Measurements from ENCODE around the gene KCNMA1.

Gene KCNMA1

DNA sequence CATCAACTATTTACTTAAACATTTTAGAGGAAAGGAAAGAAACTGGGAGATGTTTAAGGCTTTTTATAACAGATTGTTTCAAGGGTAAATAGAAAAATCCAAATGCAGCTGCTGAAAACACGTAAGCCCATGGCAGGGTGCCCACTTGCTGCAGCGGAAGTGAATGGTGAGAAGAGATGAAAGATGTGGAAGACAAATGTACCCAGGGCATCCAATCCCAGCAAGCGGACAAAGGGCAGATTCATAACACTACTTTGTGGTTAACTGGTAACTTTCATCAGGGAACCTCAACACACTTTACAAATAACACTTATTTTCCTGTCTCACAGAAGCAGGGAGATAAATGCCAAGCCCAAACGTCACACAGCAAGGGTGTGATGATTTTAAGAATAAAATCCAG lies 358.4 kb downstream of the KCNMA1 start:
- H3K4me1 ChIP-seq (ENCODE audit: control insufficient read depth, insufficient read depth, low read length): peaks cover 14% of the 10 kb centered on the region

DNA sequence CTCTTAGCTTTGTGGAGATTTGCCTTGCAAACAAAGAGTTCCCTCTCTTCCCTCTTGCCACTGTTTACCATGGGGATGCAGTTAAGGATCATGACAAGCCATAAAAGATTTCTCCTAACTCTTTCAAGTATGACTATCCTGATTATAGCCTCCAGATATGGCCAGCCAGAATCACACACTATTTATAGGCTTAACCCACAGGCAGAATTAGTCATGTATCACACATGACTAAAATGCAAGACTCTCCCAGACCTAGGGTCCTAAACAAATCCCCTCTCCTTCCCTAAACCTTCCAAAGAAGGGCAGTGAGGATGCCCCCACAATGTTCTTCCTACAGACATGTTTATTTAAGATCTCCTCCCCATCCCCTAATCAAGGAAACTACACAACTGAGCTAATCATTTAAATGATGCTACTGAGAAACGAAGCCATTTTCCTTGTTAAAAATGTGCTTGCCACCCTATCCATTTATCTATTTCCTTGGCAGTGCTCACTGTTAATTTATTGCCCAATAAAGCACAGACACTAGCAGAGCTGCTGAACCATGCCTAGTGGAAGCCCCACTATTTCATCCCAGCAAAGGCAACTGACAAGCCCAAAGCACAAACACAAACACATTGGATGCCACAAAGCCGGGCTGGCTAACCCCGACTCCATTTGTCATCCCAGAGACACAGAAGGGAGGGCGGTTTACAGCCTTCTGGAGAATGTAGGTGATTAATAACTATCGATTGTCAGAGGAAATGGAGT lies 363.4 kb downstream of the KCNMA1 start:
- Histone ChIP-seq H3K4me1 (ENCODE audit: control insufficient read depth, insufficient read depth, low read length) (peaks cover 23% of the 10 kb centered on the region), H3K27me3 (ENCODE audit: control insufficient read depth in 1 of 2, insufficient read depth in 2 of 2, low read length in 2 of 2) (no peaks in the 10 kb centered on the region), H3K4me3 (ENCODE audit: low read length in 2 of 2) (no peak overlapping the region), H3K9me3 (ENCODE audit: control insufficient read depth in 2 of 2, low read length in 2 of 2) (no peaks in the 10 kb centered on the region), H3K9ac (ENCODE audit: low read length in 2 of 2) (no peak overlapping the region), H3K27ac (ENCODE audit: low read length) (no peak overlapping the region), H3K36me3 (ENCODE audit: control insufficient read depth in 2 of 2, insufficient read depth in 2 of 2, low read length in 2 of 2) (no peaks in the 10 kb centered on the region)

More for the DNA sequence above, 358.4 kb downstream of the KCNMA1 start:
- Histone ChIP-seq H3K27ac (ENCODE audit: low read length) (no peak overlapping the region), H3K9ac (ENCODE audit: low read length in 2 of 2) (no peak overlapping the region), H3K27me3 (ENCODE audit: control insufficient read depth in 1 of 2, insufficient read depth in 2 of 2, low read length in 2 of 2) (no peaks in the 10 kb centered on the region), H3K9me3 (ENCODE audit: control insufficient read depth in 2 of 2, low read length in 2 of 2) (no peaks in the 10 kb centered on the region), H3K36me3 (ENCODE audit: control insufficient read depth in 2 of 2, insufficient read depth in 2 of 2, low read length in 2 of 2) (no peaks in the 10 kb centered on the region), H3K4me3 (ENCODE audit: low read length in 2 of 2) (no peak overlapping the region)

DNA sequence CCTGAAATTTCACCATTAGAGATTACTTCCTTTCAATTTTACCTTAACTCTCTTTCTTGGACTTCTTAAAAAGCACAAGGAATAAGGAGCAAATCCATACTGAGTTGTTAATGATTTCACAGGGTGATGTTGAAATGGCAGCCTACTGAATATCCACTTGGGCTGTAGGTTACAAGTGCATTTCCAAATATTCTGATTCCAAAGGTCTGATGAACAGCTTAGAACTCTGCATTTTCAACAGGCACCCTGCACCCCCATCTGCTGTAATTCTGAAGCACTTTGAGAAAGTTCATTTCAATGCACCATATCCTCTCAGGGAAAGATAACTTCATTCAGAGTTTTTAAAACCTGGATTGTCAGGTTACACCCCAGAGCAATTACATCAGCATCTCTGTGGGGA lies 368.4 kb downstream of the KCNMA1 start:
- Histone ChIP-seq H3K4me1 (ENCODE audit: control insufficient read depth, insufficient read depth, low read length) (peaks cover 38% of the 10 kb centered on the region), H3K27me3 (ENCODE audit: control insufficient read depth in 1 of 2, insufficient read depth in 2 of 2, low read length in 2 of 2) (no peaks in the 10 kb centered on the region), H3K9ac (ENCODE audit: low read length in 2 of 2) (no peak overlapping the region), H3K27ac (ENCODE audit: low read length) (peak overlapping the region; percentile 66), H3K4me3 (ENCODE audit: low read length in 2 of 2) (no peak overlapping the region), H3K36me3 (ENCODE audit: control insufficient read depth in 2 of 2, insufficient read depth in 2 of 2, low read length in 2 of 2) (no peaks in the 10 kb centered on the region), H3K9me3 (ENCODE audit: control insufficient read depth in 2 of 2, low read length in 2 of 2) (no peaks in the 10 kb centered on the region)

DNA sequence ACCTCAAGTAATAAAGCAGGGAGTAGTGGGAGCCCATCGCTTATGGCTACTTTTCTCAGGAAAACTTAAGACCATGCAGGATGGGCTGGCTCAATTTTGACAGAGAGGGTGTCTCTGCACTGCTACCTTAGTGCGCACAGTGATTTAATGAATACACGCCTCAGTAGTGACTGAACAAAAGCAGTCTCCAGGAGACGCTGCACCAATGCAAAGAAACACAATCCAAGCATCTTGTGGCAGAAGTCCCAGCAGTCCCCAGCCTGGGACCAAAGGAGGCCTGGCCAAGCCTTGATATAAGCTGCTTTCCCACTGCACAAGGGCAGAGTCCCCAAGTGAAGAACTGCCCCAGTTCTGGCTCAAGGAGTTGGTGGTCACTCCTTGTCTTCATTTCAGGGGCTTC lies 368.9 kb downstream of the KCNMA1 start:
- Histone ChIP-seq H3K9me3 (ENCODE audit: control insufficient read depth in 2 of 2, low read length in 2 of 2) (no peaks in the 10 kb centered on the region), H3K27me3 (ENCODE audit: control insufficient read depth in 1 of 2, insufficient read depth in 2 of 2, low read length in 2 of 2) (no peaks in the 10 kb centered on the region), H3K4me3 (ENCODE audit: low read length in 2 of 2) (no peak overlapping the region), H3K27ac (ENCODE audit: low read length) (peak overlapping the region; percentile 66), H3K9ac (ENCODE audit: low read length in 2 of 2) (no peak overlapping the region), H3K4me1 (ENCODE audit: control insufficient read depth, insufficient read depth, low read length) (peaks cover 36% of the 10 kb centered on the region), H3K36me3 (ENCODE audit: control insufficient read depth in 2 of 2, insufficient read depth in 2 of 2, low read length in 2 of 2) (no peaks in the 10 kb centered on the region)

DNA sequence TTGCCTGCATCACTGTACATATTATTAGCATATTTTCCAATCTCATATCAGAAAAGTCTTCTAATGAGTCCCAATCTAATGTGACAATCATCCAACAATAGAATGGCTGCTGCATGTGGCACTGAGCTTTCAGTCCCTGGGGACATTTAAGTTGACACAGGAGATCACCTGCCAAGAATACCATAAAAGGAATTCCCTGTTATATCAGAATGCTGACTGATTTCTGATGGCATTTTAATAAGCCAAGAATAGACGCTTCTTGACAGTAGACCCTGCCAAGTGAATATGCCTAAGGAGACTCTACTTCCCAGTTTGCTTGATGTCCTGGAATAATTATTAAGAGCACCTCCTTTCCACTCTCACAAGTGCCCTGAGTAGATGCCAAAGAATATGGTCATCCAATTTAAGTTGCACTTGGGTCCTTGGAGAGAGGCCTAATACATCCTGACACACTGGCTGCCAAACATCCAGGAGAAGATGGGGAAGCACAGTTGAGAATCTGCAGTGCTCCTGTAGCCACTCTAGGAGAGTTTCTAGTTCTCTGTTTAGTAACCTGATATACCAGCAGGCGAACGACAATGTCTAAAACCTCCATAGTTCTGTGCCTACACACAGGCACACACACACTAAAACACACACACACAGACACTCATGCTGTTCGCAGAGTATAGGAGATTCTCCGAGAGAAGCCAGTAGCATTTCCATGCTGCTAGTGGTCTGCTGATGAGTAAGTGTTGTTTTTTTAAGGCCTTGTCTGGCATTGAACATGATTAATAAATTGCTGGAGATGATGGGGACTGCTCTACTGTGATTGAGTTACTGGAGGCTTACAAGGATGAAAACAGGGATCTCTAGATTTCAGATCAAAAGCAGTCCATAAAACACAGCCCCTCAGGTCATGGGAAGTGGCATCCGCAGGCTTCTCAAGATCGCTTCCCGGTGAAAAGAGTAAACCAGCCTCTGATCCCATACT lies 369.6 kb downstream of the KCNMA1 start:
- no peaks in the 10 kb centered on the region for H3K36me3 ChIP-seq (ENCODE audit: control insufficient read depth in 2 of 2, insufficient read depth in 2 of 2, low read length in 2 of 2)
- H3K27me3 ChIP-seq (ENCODE audit: control insufficient read depth in 1 of 2, insufficient read depth in 2 of 2, low read length in 2 of 2): no peaks in the 10 kb centered on the region
- peaks cover 33% of the 10 kb centered on the region for H3K4me1 ChIP-seq (ENCODE audit: control insufficient read depth, insufficient read depth, low read length)
- H3K9ac ChIP-seq (ENCODE audit: low read length in 2 of 2): no peak overlapping the region
- H3K4me3 ChIP-seq (ENCODE audit: low read length in 2 of 2): no peak overlapping the region
- H3K9me3 ChIP-seq (ENCODE audit: control insufficient read depth in 2 of 2, low read length in 2 of 2): no peaks in the 10 kb centered on the region
- H3K27ac ChIP-seq (ENCODE audit: low read length): peak overlapping the region; percentile 66

DNA sequence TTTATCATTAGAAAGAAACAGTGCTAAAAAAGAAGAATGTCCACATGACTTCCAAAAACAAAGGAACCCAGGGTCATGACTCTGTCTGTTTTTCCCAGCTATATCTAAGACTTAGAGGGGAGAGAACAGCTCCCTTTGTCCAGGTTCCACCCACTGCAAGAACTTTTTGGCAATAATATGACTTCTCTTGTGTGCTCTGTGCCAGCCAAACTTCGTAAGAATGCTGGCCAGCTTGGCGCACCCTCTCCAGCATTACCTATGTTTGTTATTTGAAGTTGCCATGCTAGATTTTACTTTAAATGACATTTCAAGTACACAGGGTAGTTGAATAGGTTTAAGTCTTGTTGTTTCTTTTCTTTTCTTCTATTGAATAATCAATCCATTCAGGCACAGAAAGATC lies 371.4 kb downstream of the KCNMA1 start:
- Histone ChIP-seq H3K27me3 (ENCODE audit: control insufficient read depth in 1 of 2, insufficient read depth in 2 of 2, low read length in 2 of 2) (no peaks in the 10 kb centered on the region), H3K36me3 (ENCODE audit: control insufficient read depth in 2 of 2, insufficient read depth in 2 of 2, low read length in 2 of 2) (no peaks in the 10 kb centered on the region), H3K27ac (ENCODE audit: low read length) (peak overlapping the region; percentile 31), H3K9me3 (ENCODE audit: control insufficient read depth in 2 of 2, low read length in 2 of 2) (no peaks in the 10 kb centered on the region), H3K4me3 (ENCODE audit: low read length in 2 of 2) (no peak overlapping the region), H3K4me1 (ENCODE audit: control insufficient read depth, insufficient read depth, low read length) (peaks cover 29% of the 10 kb centered on the region), H3K9ac (ENCODE audit: low read length in 2 of 2) (no peak overlapping the region)

DNA sequence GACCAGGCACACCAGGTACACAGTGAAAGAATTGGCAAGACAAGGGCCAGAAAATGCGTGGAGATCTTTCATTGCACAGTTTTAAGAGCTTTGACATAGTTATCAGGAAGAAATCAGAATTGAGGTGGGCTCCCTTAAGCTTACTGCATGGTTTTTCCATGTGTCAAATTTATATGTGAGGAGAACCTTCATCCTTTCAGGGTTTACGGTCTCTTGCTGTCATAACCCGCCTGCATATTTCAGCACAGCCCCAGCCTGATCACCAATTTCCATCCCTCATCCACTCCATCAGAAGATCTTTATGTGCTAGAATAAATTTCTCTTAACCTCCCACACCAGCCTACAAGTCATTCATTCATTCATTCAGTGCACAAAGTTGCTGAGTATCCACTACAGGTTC lies 373.1 kb downstream of the KCNMA1 start:
- no peak overlapping the region for H3K9ac ChIP-seq (ENCODE audit: low read length in 2 of 2)
- no peaks in the 10 kb centered on the region for H3K9me3 ChIP-seq (ENCODE audit: control insufficient read depth in 2 of 2, low read length in 2 of 2)
- H3K36me3 ChIP-seq (ENCODE audit: control insufficient read depth in 2 of 2, insufficient read depth in 2 of 2, low read length in 2 of 2): no peaks in the 10 kb centered on the region
- no peaks in the 10 kb centered on the region for H3K27me3 ChIP-seq (ENCODE audit: control insufficient read depth in 1 of 2, insufficient read depth in 2 of 2, low read length in 2 of 2)
- H3K4me1 ChIP-seq (ENCODE audit: control insufficient read depth, insufficient read depth, low read length): peaks cover 27% of the 10 kb centered on the region
- no peak overlapping the region for H3K27ac ChIP-seq (ENCODE audit: low read length)
- no peak overlapping the region for H3K4me3 ChIP-seq (ENCODE audit: low read length in 2 of 2)

DNA sequence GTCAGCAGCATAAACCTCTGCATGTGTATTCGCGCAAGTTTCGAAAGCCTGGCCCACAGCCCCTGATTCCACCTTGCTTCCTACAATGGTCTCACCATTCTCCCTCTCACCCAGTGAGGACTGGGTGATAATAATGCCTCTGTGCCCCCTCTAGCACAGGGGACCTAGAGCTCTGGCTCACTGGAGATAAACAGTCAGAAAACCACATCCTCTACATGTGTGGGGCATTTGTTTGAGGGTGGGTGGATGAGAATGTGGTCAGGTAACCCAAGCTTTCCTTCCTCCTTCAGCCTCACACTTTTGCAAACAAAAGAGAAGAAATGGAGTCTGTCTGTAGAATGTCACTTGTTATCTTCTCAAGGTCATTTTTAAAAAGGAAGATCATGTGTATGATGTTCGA lies 373.5 kb downstream of the KCNMA1 start:
- H3K36me3 ChIP-seq (ENCODE audit: control insufficient read depth in 2 of 2, insufficient read depth in 2 of 2, low read length in 2 of 2): no peaks in the 10 kb centered on the region
- no peak overlapping the region for H3K27ac ChIP-seq (ENCODE audit: low read length)
- no peaks in the 10 kb centered on the region for H3K27me3 ChIP-seq (ENCODE audit: control insufficient read depth in 1 of 2, insufficient read depth in 2 of 2, low read length in 2 of 2)
- H3K4me1 ChIP-seq (ENCODE audit: control insufficient read depth, insufficient read depth, low read length): peaks cover 24% of the 10 kb centered on the region
- no peaks in the 10 kb centered on the region for H3K9me3 ChIP-seq (ENCODE audit: control insufficient read depth in 2 of 2, low read length in 2 of 2)
- H3K4me3 ChIP-seq (ENCODE audit: low read length in 2 of 2): no peak overlapping the region
- no peak overlapping the region for H3K9ac ChIP-seq (ENCODE audit: low read length in 2 of 2)

DNA sequence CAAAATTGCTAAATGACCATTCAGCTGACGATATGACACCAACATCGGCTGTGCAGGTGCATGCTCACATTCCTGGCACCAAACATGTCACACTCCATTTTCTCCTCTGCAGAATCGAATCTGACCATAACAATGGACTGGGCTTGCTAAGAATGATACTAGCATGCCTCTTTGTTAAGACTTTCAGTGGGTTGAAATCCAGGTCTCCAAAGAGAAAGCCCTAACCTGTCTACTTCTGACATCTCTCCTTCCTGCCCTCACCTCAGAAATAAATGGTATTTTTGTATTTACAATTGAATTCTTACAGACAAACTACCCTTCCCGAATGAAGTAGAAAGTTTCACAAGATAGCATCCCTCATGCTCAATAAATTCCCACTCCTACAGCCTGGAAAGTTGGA lies 373.9 kb downstream of the KCNMA1 start:
- Histone ChIP-seq H3K27me3 (ENCODE audit: control insufficient read depth in 1 of 2, insufficient read depth in 2 of 2, low read length in 2 of 2) (no peaks in the 10 kb centered on the region), H3K4me3 (ENCODE audit: low read length in 2 of 2) (no peak overlapping the region), H3K9me3 (ENCODE audit: control insufficient read depth in 2 of 2, low read length in 2 of 2) (no peaks in the 10 kb centered on the region), H3K27ac (ENCODE audit: low read length) (no peak overlapping the region), H3K36me3 (ENCODE audit: control insufficient read depth in 2 of 2, insufficient read depth in 2 of 2, low read length in 2 of 2) (no peaks in the 10 kb centered on the region), H3K4me1 (ENCODE audit: control insufficient read depth, insufficient read depth, low read length) (peaks cover 20% of the 10 kb centered on the region), H3K9ac (ENCODE audit: low read length in 2 of 2) (no peak overlapping the region)

DNA sequence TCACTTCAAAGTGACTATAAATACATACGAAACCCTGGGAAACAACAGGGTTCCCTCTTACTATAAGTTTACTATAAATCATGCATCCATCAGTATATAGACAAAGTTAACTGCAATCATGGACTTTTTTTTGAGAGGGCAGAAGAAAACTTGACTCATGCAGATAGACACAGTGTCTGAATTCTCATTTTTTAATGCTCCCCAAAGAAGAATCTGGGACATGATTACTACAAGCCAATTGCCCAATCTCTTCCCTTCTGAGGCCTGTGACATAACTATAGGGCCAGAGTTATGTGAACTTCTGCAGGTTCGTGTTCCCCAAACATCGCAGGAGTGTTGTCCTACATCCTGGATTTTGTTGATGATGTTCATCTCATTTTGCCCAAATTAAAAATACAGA lies 376.5 kb downstream of the KCNMA1 start:
- Histone ChIP-seq H3K4me1 (ENCODE audit: control insufficient read depth, insufficient read depth, low read length) (peaks cover 2% of the 10 kb centered on the region), H3K4me3 (ENCODE audit: low read length in 2 of 2) (no peak overlapping the region), H3K9me3 (ENCODE audit: control insufficient read depth in 2 of 2, low read length in 2 of 2) (no peaks in the 10 kb centered on the region), H3K27ac (ENCODE audit: low read length) (no peak overlapping the region), H3K27me3 (ENCODE audit: control insufficient read depth in 1 of 2, insufficient read depth in 2 of 2, low read length in 2 of 2) (no peaks in the 10 kb centered on the region), H3K9ac (ENCODE audit: low read length in 2 of 2) (no peak overlapping the region), H3K36me3 (ENCODE audit: control insufficient read depth in 2 of 2, insufficient read depth in 2 of 2, low read length in 2 of 2) (no peaks in the 10 kb centered on the region)
